AG10803 (cell line): ENCODE data around the gene SPOCK2.

Experiments
- DNase-seq: peaks from one replicate; pipeline ENCODE4 v3.0.0; 2010; ENCODE audit warnings: low read depth
- H3K4me3 ChIP-seq: 2 replicates; pipeline ENCODE4 v1.5.1; 2011; ENCODE audit warnings: mild to moderate bottlenecking, low read length, control low read depth
- CTCF ChIP-seq: conservative IDR thresholded peaks from 2 replicates; pipeline ENCODE4 v1.5.1; 2011; ENCODE audit warnings: mild to moderate bottlenecking, low read length, control low read depth, inconsistent platforms

The SPOCK2 gene

GRCh38 chr10:72092171-72092924 is 4.0 kb upstream of the SPOCK2 start:
- no peak for DNase-seq
- H3K4me3 ChIP-seq, result no peak overlapping the region
- no peak for TF ChIP-seq CTCF

GRCh38 chr10:72090326-72090725 is 2.0 kb upstream of the SPOCK2 start:
- TF ChIP-seq CTCF, result no peak
- no peak for DNase-seq
- no peak overlapping the region for H3K4me3 ChIP-seq

GRCh38 chr10:72089618-72090017 is 1.3 kb upstream of the SPOCK2 start:
- TF ChIP-seq CTCF, result no peak
- H3K4me3 ChIP-seq, result no peak overlapping the region
- DNase-seq, result no peak

- peak; percentile 35 for DNase-seq
- H3K4me3 ChIP-seq, result no peak overlapping the region
These were observed 681 bp upstream of the SPOCK2 start for GRCh38 chr10:72088889-72089575.

GRCh38 chr10:72087392-72087968 is 871 bp downstream of the SPOCK2 start:
- DNase-seq, result no peak
- no peak overlapping the region for H3K4me3 ChIP-seq
- TF ChIP-seq CTCF, result no peak

More at GRCh38 chr10:72088889-72089575, 681 bp upstream of the SPOCK2 start:
- TF ChIP-seq CTCF, result no peak

- DNase-seq, result no peak
- no peak for TF ChIP-seq CTCF
- H3K4me3 ChIP-seq, result no peak overlapping the region
These were observed 1.6 kb downstream of the SPOCK2 start for GRCh38 chr10:72086466-72087391.
